Measurements from ENCODE around the gene CACNB3.
"Not testable (repeated sequence)": the region's sequence is repeated elsewhere in the genome, so short reads cannot be mapped to it uniquely, and the experiment has no call there.

Gene CACNB3

DNA sequence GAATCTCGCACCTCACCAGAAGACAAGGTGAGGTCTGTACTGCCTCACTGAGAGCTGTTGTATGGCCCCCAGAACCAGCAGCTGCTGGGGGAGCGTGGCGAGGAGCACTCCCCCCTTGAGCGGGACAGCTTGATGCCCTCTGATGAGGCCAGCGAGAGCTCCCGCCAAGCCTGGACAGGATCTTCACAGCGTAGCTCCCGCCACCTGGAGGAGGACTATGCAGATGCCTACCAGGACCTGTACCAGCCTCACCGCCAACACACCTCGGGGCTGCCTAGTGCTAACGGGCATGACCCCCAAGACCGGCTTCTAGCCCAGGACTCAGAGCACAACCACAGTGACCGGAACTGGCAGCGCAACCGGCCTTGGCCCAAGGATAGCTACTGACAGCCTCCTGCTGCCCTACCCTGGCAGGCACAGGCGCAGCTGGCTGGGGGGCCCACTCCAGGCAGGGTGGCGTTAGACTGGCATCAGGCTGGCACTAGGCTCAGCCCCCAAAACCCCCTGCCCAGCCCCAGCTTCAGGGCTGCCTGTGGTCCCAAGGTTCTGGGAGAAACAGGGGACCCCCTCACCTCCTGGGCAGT is 9.3 kb downstream of the CACNB3 start:
- TF ChIP-seq, protein P1, sequence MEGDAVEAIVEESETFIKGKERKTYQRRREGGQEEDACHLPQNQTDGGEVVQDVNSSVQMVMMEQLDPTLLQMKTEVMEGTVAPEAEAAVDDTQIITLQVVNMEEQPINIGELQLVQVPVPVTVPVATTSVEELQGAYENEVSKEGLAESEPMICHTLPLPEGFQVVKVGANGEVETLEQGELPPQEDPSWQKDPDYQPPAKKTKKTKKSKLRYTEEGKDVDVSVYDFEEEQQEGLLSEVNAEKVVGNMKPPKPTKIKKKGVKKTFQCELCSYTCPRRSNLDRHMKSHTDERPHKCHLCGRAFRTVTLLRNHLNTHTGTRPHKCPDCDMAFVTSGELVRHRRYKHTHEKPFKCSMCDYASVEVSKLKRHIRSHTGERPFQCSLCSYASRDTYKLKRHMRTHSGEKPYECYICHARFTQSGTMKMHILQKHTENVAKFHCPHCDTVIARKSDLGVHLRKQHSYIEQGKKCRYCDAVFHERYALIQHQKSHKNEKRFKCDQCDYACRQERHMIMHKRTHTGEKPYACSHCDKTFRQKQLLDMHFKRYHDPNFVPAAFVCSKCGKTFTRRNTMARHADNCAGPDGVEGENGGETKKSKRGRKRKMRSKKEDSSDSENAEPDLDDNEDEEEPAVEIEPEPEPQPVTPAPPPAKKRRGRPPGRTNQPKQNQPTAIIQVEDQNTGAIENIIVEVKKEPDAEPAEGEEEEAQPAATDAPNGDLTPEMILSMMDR (conservative IDR thresholded peaks at IDR 0.05; ENCODE audit: low read length), result no peak
- H3K4me3 ChIP-seq (ENCODE audit: low read length), result no peak overlapping the region
- no peak for DNase-seq (ENCODE audit: low read depth)

DNA sequence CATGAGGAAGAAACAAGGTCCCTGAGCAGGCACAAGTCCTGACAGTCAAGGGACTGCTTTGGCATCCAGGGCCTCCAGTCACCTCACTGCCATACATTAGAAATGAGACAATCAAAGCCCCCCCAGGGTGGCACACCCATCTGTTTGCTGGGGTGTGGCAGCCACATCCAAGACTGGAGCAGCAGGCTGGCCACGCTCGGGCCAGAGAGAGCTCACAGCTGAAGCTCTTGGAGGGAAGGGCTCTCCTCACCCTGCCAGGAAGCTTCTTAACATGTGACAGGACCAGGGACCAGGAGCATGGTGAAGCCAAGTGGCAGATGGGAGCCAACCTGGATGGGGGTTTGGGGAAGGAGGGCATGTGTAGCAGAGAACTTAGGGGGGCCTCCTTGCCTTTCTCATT is 10.0 kb downstream of the CACNB3 start:
- H3K4me3 ChIP-seq (ENCODE audit: low read length), result no peak overlapping the region
- DNase-seq (ENCODE audit: low read depth), result no peak
- TF ChIP-seq, protein P1 (conservative IDR thresholded peaks at IDR 0.05; ENCODE audit: low read length), result no peak

DNA sequence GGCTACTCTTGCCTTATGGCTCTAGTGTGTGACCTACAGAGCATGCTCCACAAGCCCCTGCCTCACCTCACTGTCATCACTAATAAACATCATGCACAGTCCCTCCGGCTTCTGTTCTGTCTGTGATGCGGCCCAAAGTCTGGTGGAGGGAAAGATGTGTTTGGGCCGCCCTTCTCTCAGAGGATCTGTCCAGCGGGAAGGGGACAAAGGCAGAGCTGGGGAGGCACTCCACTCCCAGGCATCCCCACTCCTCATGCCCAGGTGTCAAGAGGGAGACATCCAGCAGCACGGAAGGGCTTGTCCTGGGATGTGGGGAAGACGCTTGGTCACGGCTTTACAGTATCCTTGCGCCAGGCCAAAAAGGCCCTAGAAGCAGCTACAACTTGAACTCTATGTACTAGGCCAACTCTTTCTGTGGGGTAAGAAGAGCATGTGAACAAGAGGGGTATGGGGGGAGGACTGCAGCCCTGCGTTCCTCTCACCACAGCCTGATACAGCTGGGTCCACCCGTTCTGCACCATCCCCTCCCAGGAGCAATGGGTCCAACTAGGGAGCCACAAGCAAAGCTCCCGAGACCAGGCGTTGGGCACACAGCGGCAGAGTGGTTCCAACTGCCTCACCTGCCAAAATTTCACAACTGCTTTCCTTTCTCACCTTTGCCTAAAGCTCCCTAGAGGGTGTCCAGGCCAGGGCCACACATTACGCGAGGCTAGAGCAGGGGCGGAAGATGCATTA is 10.7 kb downstream of the CACNB3 start:
- DNase-seq (ENCODE audit: low read depth), result no peak
- H3K4me3 ChIP-seq (ENCODE audit: low read length), result no peak overlapping the region
- TF ChIP-seq, protein P1 (conservative IDR thresholded peaks at IDR 0.05; ENCODE audit: low read length), result no peak

DNA sequence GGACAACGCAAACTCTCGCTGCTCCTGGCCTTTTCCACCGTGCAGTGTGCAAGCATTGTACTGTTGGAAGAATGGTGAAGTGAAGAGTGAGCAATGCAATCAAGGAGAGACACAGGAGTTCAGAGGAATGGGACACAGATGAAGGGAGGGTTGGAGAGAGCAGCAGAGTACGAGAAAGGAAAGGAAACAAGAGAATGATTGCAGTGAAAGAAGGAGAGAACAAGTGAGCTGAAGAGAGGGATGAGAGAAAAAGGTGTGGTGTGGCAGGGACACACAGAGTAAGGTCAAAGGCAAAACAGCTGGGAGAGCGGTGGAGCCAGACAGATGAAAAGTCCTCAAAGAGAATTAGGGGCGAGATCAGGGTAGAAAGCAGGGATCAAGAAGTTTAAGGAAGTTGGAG is 13.0 kb downstream of the CACNB3 start:
- no peak overlapping the region for H3K4me3 ChIP-seq (ENCODE audit: low read length)
- DNase-seq (ENCODE audit: low read depth), result no peak
- TF ChIP-seq, protein P1 (conservative IDR thresholded peaks at IDR 0.05; ENCODE audit: low read length), result no peak

DNA sequence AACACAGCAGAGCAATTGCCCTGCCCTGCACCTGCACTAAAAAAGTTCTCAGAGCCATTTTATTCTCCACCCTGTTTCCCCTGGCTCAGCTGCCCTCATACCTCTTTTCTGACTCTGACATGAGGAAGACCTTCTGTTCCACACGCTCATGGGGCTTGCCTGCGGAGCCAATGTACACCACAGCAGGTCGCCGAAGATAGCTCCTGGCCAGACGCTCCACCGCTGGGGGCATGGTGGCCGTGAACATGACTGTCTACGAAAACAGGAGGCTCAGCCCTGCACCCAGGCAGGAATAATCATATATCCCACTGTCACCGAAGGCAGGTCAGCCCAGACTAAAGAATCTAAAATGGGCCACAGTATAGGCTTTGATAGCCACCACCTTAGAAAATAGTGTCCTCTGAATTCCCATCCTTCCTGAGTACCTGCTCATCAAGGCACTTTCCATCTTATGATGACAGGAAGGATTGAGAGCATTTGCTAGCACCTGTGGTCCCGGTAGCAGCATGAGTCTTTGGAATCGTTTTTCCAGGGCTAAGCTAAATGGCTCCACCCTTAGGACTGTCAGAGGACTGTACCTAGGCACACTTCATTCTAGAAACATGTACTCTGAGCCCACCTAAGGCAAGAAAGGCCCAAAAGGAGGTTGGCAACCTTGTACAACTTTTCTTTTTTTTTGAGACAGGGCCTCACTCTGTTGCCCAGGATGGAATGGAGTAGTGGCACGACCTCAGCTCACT is 14.2 kb downstream of the CACNB3 start:
- DNase-seq (ENCODE audit: low read depth), result no peak
- H3K4me3 ChIP-seq (ENCODE audit: low read length), result no peak overlapping the region
- TF ChIP-seq, protein P1 (conservative IDR thresholded peaks at IDR 0.05; ENCODE audit: low read length), result no peak

DNA sequence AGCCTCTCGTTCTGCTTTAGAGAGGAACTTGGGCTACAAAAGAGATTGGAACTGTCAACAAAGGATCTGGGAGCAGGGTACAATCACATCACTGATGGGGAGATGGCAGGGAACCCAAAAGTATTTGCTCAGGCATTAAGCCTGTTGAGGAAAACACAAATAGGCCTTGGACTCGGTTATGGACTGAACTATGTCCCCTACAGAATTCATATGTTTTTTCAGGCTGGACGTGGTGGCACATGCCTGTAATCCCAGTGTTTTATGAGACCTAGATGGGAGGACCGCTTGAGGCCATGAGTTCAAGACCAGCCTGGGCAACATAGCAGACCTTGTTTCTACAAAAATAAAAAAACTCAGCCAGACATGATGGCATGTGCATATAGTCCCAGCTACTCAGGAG is 19.8 kb downstream of the CACNB3 start:
- no peak overlapping the region for H3K4me3 ChIP-seq (ENCODE audit: low read length)
- TF ChIP-seq, protein P1 (conservative IDR thresholded peaks at IDR 0.05; ENCODE audit: low read length), result no peak
- DNase-seq (ENCODE audit: low read depth), result no peak

DNA sequence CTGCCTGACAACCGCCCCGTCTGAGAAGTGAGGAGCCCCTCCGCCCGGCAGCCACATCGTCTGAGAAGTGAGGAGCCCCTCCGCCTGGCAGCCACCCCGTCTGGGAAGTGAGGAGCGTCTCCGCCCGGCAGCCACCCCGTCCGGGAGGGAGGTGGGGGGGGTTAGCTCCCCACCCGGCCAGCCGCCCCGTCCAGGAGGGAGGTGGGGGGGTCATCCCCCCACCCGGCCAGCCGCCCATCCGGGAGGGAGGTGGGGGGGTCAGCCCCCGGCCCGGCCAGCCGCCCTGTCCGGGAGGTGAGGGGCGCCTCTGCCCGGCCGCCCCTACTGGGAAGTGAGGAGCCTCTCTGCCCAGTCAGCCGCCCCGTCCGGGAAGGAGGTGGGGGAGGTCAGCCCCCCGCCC is 23.7 kb downstream of the CACNB3 start:
- DNase-seq (ENCODE audit: low read depth), result not testable (repeated sequence)

More for the DNA sequence above, 23.7 kb downstream of the CACNB3 start:
- not testable (repeated sequence) for H3K4me3 ChIP-seq (ENCODE audit: low read length)
